WTC11 (cell line): ENCODE measurements around the gene PARD3B. TPM values are rescaled to one million over a fixed set of nuclear protein-coding genes. Genes with fewer than 3 reads are reported as not detected.

Experiments used
- ATAC-seq: fragments of 200-7000 bp; cut with Tn5 transposase; 2 replicates; pipeline ENCODE4 v1.10.0; 2021; ENCODE audit warnings: mild to moderate bottlenecking, moderate library complexity
- Bru-seq: library from RNA; stranded (reverse); fragments of 400-500 nt; gene quantifications from one replicate; lab custom pipeline; 2021; lab: Mats Ljungman, UMichigan
- CTCF ChIA-PET: fragments of 300-600 bp; sonication (Branson Sonifier 250); formaldehyde crosslinking; loops from one replicate; lab custom pipeline; 2021; ENCODE audit warnings: antibody characterized with exemption; lab: Charles Lee
- POLR2A ChIA-PET: fragments of 350-600 bp; sonication (Branson Sonifier 250); formaldehyde crosslinking; loops from one replicate; lab custom pipeline; 2021; ENCODE audit warnings: antibody characterized with exemption; lab: Charles Lee
- DNase-seq: peaks from one replicate; pipeline ENCODE4 v3.0.0; 2021; ENCODE audit warnings: low spot score
- H3K27ac Mint-ChIP-seq: 2 replicates; pipeline ENCODE4 v1.8.0; 2021; ENCODE audit warnings: mixed read lengths
- H3K27me3 Mint-ChIP-seq: 2 replicates; pipeline ENCODE4 v1.8.0; 2021; ENCODE audit warnings: low read depth, mild to moderate bottlenecking, moderate library complexity, mixed read lengths
- H3K36me3 Mint-ChIP-seq: 2 replicates; pipeline ENCODE4 v1.8.0; 2021; ENCODE audit warnings: mixed read lengths
- H3K4me1 Mint-ChIP-seq: 2 replicates; pipeline ENCODE4 v1.8.0; 2022; ENCODE audit warnings: mixed read lengths
- H3K4me3 Mint-ChIP-seq: 2 replicates; pipeline ENCODE4 v1.8.0; 2021; ENCODE audit warnings: mild to moderate bottlenecking, moderate library complexity, mixed read lengths
- H3K9me3 Mint-ChIP-seq: 2 replicates; pipeline ENCODE4 v1.8.0; 2021; ENCODE audit warnings: mixed read lengths
- CREB1 ChIP-seq: sonication (generic); formaldehyde crosslinking; IDR thresholded peaks from 2 replicates; pipeline ENCODE4 v1.8.0; 2023; ENCODE audit warnings: mild to moderate bottlenecking, missing genetic modification reagents
- IRF1 ChIP-seq: sonication (generic); formaldehyde crosslinking; IDR thresholded peaks from 2 replicates; pipeline ENCODE4 v1.8.0; 2023; ENCODE audit warnings: missing genetic modification reagents
- IRF2 ChIP-seq: sonication (generic); formaldehyde crosslinking; IDR thresholded peaks from 2 replicates; pipeline ENCODE4 v1.8.0; 2022; ENCODE audit warnings: low read depth, missing genetic modification reagents, borderline replicate concordance
- NFATC4 ChIP-seq: fragments of 250-450 bp; sonication (Bioruptor Pico); IDR thresholded peaks from 2 replicates; pipeline ENCODE4 v1.9.0; 2021; ENCODE audit warnings: mild to moderate bottlenecking
- NFE2L1 ChIP-seq: sonication (generic); formaldehyde crosslinking; IDR thresholded peaks from 2 replicates; pipeline ENCODE4 v1.8.1; 2023; ENCODE audit warnings: missing genetic modification reagents
- NFYB ChIP-seq: sonication (generic); formaldehyde crosslinking; conservative IDR thresholded peaks from 2 replicates; pipeline ENCODE4 v1.8.0; 2022; ENCODE audit warnings: low read depth, missing genetic modification reagents
- NR2C2 ChIP-seq: sonication (generic); formaldehyde crosslinking; IDR thresholded peaks from 2 replicates; pipeline ENCODE4 v1.8.0; 2022; ENCODE audit warnings: mild to moderate bottlenecking, missing genetic modification reagents
- PRRX2 ChIP-seq: fragments of 250-450 bp; sonication (Bioruptor Pico); IDR thresholded peaks from 2 replicates; pipeline ENCODE4 v1.8.0; 2021; ENCODE audit warnings: mild to moderate bottlenecking
- SMAD4 ChIP-seq: sonication (generic); formaldehyde crosslinking; IDR thresholded peaks from 2 replicates; pipeline ENCODE4 v1.8.0; 2022; ENCODE audit warnings: mild to moderate bottlenecking, missing genetic modification reagents
- STAT6 ChIP-seq: sonication (generic); formaldehyde crosslinking; conservative IDR thresholded peaks from 2 replicates; pipeline ENCODE4 v1.8.1; 2023; ENCODE audit warnings: mild to moderate bottlenecking, low read depth, missing genetic modification reagents, moderate library complexity
- TEAD4 ChIP-seq: sonication (generic); formaldehyde crosslinking; IDR thresholded peaks from 2 replicates; pipeline ENCODE4 v1.8.0; 2022; ENCODE audit warnings: mild to moderate bottlenecking, missing genetic modification reagents
- ZNF232 ChIP-seq: sonication (generic); formaldehyde crosslinking; IDR thresholded peaks from 2 replicates; pipeline ENCODE4 v1.8.0; 2022; ENCODE audit warnings: mild to moderate bottlenecking, missing genetic modification reagents
- ZNF281 ChIP-seq: sonication (generic); formaldehyde crosslinking; IDR thresholded peaks from 2 replicates; pipeline ENCODE4 v1.8.0; 2023; ENCODE audit warnings: mild to moderate bottlenecking, missing genetic modification reagents
- long read RNA-seq, 3 experiments: library from RNA in 1 of 3; library from capped mRNA in 1 of 3; library from polyadenylated mRNA in 1 of 3; unstranded in 2 of 3; stranded (forward) in 1 of 3; transcript quantifications; one replicate each; pipeline ENCODE4 v2.0.0, GENCODE V29; 2021
- total RNA-seq: library from RNA; stranded (reverse); gene quantifications from 3 replicates; pipeline ENCODE4 v1.2.3, GENCODE V29; 2021
- TF ChIP-seq, protein P1 (sequence below): sonication (generic); formaldehyde crosslinking; IDR thresholded peaks from 2 replicates; pipeline ENCODE4 v1.8.1; 2022; ENCODE audit warnings: mild to moderate bottlenecking, missing genetic modification reagents, moderate library complexity, borderline replicate concordance
- TF ChIP-seq, protein P2 (sequence below): sonication (generic); formaldehyde crosslinking; IDR thresholded peaks from 2 replicates; pipeline ENCODE4 v1.8.1; 2023; ENCODE audit warnings: mild to moderate bottlenecking, missing genetic modification reagents, moderate library complexity
- TF ChIP-seq, protein P3 (sequence below): sonication (generic); formaldehyde crosslinking; IDR thresholded peaks from 2 replicates; pipeline ENCODE4 v1.8.1; 2022; ENCODE audit warnings: low read depth, missing genetic modification reagents, borderline replicate concordance
- TF ChIP-seq, protein P4 (sequence below): sonication (generic); formaldehyde crosslinking; IDR thresholded peaks from 2 replicates; pipeline ENCODE4 v1.8.1; 2023; ENCODE audit warnings: mild to moderate bottlenecking, moderate library complexity, missing genetic modification reagents

The PARD3B gene, protein sequence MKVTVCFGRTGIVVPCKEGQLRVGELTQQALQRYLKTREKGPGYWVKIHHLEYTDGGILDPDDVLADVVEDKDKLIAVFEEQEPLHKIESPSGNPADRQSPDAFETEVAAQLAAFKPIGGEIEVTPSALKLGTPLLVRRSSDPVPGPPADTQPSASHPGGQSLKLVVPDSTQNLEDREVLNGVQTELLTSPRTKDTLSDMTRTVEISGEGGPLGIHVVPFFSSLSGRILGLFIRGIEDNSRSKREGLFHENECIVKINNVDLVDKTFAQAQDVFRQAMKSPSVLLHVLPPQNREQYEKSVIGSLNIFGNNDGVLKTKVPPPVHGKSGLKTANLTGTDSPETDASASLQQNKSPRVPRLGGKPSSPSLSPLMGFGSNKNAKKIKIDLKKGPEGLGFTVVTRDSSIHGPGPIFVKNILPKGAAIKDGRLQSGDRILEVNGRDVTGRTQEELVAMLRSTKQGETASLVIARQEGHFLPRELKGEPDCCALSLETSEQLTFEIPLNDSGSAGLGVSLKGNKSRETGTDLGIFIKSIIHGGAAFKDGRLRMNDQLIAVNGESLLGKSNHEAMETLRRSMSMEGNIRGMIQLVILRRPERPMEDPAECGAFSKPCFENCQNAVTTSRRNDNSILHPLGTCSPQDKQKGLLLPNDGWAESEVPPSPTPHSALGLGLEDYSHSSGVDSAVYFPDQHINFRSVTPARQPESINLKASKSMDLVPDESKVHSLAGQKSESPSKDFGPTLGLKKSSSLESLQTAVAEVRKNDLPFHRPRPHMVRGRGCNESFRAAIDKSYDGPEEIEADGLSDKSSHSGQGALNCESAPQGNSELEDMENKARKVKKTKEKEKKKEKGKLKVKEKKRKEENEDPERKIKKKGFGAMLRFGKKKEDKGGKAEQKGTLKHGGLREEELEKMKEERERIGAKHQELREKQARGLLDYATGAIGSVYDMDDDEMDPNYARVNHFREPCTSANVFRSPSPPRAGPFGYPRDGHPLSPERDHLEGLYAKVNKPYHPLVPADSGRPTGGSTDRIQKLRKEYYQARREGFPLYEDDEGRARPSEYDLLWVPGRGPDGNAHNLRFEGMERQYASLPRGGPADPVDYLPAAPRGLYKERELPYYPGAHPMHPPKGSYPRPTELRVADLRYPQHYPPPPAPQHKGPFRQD (N-terminal part only)
- total RNA-seq (4.5 to 5.9 TPM (median 5.6 TPM) in 3 replicates), Bru-seq, nascent RNA (percentile 49 among the genes with signal in this experiment)
- long read RNA-seq, experiment 1, partial matches to known transcripts, result 0 of 14 reads
- long read RNA-seq, experiment 1, other reads (novel, unspliced or antisense), result 14 of 14 reads
- long read RNA-seq, experiment 2, partial matches to known transcripts, result 0 of 2 reads
- long read RNA-seq, experiment 2, other reads (novel, unspliced or antisense), result 2 of 2 reads
- long read RNA-seq, experiment 3, partial matches to known transcripts, result 1 of 3 reads
- long read RNA-seq, experiment 3, other reads (novel, unspliced or antisense), result 2 of 3 reads

GRCh38 chr2:204544961-204545860, at the start of gene PARD3B:
TSS of gene PARD3B (plus strand) at chr2:204545475. CDS start at chr2:204546000, 525 bp downstream.
- Mint-ChIP-seq H3K36me3 (no peaks in the 10 kb centered on the region), H3K27me3 (peaks cover 35% of the 10 kb centered on the region), H3K9me3 (no peaks in the 10 kb centered on the region), H3K27ac (no peak within 1 kb of the TSS), H3K4me3 (peak within 1 kb of the TSS; percentile 80), H3K4me1 (peaks cover 20% of the 10 kb centered on the region)
- POLR2A ChIA-PET, result interaction anchor here (1.0 kb wide), 1 partner anchor 39 kb away, joined by 3 read pairs; no protein-coding TSS in a partner anchor
- CTCF ChIA-PET, result interaction anchor here (0.9 to 1.6 kb wide), 2 partner anchors 147 to 368 kb away, joined by 3 to 7 read pairs; no protein-coding TSS in a partner anchor
- DNase-seq (peak; percentile 70), ATAC-seq (peak; percentile 84)
- TF ChIP-seq SMAD4 (no peak), ZNF281 (CRISPR knock-in tag) (peak; percentile 73; the same call in 1 of the 2 replicates), NFYB (0 out of 2 replicates have a peak, but pooled peaks have one; percentile 7), NFATC4 (CRISPR knock-in tag) (no peak), STAT6 (CRISPR knock-in tag) (no peak), ZNF232 (CRISPR knock-in tag) (peak; percentile 80; the same call in 1 of the 2 replicates), CREB1 (CRISPR knock-in tag) (0 out of 2 replicates have a peak, but pooled peaks have one; percentile 27), TEAD4 (0 out of 2 replicates have a peak, but pooled peaks have one; percentile 14), IRF1 (CRISPR knock-in tag) (peak; percentile 66; the same call in 1 of the 2 replicates), PRRX2 (CRISPR knock-in tag) (no peak), NFE2L1 (CRISPR knock-in tag) (0 out of 2 replicates have a peak, but pooled peaks have one; percentile 40), NR2C2 (CRISPR knock-in tag) (peak; percentile 75), IRF2 (CRISPR knock-in tag) (peak; percentile 2; the same call in 1 of the 2 replicates)
- TF ChIP-seq, protein P1, sequence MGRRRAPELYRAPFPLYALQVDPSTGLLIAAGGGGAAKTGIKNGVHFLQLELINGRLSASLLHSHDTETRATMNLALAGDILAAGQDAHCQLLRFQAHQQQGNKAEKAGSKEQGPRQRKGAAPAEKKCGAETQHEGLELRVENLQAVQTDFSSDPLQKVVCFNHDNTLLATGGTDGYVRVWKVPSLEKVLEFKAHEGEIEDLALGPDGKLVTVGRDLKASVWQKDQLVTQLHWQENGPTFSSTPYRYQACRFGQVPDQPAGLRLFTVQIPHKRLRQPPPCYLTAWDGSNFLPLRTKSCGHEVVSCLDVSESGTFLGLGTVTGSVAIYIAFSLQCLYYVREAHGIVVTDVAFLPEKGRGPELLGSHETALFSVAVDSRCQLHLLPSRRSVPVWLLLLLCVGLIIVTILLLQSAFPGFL (CRISPR knock-in tag), result peak; percentile 19; the same call in 1 of the 2 replicates
- TF ChIP-seq, protein P2, sequence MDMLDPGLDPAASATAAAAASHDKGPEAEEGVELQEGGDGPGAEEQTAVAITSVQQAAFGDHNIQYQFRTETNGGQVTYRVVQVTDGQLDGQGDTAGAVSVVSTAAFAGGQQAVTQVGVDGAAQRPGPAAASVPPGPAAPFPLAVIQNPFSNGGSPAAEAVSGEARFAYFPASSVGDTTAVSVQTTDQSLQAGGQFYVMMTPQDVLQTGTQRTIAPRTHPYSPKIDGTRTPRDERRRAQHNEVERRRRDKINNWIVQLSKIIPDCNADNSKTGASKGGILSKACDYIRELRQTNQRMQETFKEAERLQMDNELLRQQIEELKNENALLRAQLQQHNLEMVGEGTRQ (CRISPR knock-in tag), result no peak
- TF ChIP-seq, protein P3, sequence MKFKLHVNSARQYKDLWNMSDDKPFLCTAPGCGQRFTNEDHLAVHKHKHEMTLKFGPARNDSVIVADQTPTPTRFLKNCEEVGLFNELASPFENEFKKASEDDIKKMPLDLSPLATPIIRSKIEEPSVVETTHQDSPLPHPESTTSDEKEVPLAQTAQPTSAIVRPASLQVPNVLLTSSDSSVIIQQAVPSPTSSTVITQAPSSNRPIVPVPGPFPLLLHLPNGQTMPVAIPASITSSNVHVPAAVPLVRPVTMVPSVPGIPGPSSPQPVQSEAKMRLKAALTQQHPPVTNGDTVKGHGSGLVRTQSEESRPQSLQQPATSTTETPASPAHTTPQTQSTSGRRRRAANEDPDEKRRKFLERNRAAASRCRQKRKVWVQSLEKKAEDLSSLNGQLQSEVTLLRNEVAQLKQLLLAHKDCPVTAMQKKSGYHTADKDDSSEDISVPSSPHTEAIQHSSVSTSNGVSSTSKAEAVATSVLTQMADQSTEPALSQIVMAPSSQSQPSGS, result peak; percentile 71; the same call in 1 of the 2 replicates
- TF ChIP-seq, protein P4, sequence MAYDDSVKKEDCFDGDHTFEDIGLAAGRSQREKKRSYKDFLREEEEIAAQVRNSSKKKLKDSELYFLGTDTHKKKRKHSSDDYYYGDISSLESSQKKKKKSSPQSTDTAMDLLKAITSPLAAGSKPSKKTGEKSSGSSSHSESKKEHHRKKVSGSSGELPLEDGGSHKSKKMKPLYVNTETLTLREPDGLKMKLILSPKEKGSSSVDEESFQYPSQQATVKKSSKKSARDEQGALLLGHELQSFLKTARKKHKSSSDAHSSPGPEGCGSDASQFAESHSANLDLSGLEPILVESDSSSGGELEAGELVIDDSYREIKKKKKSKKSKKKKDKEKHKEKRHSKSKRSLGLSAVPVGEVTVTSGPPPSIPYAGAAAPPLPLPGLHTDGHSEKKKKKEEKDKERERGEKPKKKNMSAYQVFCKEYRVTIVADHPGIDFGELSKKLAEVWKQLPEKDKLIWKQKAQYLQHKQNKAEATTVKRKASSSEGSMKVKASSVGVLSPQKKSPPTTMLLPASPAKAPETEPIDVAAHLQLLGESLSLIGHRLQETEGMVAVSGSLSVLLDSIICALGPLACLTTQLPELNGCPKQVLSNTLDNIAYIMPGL (CRISPR knock-in tag), result peak; percentile 95
